ENCODE data around the gene CFAP410. TPM values are rescaled to one million over a fixed set of nuclear protein-coding genes. Genes with fewer than 3 reads are reported as not detected.
A peak's percentile ranks its signal among the peaks of the same experiment; 100 is the strongest.

Gene CFAP410
- total and polyA plus RNA-seq, 2 of the 13 experiments (the other 11 are each of a cell fraction or from before 2014, with no cell fraction given): 8.0 to 20.1 TPM

DNA sequence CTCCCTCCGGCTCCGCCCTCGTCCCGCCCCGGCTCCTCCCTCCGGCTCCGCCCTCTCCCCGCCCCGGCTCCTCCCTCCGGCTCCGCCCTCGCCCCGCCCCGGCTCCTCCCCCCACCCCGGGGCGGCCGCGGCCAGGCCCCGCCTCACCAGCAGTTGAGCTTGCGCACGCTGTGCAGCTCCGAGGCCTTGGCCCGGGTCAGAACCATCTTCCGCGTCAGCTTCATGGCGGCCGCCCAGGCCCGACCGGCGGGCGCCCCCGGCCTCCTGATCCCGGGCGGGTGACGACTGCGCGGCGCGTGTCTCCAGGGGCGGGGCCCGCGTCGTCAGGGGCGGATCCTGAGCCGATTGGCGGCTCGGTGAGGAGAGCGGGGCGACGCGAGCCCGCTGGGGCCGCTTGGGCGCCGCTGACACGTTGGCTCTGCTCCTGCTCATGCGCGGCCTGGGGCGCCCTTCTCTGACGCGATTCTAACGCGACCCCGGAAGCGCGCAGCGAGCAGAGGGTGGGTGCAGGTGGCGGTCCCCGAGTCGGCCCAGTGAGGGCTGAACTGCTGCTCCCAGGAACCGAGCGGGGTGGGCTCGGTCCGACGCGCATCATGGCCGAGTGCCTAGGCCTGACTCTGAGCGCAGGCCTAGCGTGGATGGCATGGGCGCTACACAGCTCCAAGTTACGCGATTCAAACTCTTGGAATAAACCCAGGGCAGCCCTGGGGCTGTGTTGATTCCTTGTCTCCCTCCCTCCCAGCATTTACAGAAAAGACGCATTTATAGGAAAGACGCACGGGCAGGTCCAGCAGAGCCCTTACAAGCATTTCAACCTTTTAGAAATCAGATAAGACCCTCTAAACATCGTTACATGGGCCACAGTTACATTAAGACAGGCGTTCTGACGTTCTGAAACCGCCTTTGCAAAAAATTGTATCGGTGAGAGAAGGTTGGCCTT, at the start of gene CFAP410 (continued):
- TF ChIP-seq, protein P1, sequence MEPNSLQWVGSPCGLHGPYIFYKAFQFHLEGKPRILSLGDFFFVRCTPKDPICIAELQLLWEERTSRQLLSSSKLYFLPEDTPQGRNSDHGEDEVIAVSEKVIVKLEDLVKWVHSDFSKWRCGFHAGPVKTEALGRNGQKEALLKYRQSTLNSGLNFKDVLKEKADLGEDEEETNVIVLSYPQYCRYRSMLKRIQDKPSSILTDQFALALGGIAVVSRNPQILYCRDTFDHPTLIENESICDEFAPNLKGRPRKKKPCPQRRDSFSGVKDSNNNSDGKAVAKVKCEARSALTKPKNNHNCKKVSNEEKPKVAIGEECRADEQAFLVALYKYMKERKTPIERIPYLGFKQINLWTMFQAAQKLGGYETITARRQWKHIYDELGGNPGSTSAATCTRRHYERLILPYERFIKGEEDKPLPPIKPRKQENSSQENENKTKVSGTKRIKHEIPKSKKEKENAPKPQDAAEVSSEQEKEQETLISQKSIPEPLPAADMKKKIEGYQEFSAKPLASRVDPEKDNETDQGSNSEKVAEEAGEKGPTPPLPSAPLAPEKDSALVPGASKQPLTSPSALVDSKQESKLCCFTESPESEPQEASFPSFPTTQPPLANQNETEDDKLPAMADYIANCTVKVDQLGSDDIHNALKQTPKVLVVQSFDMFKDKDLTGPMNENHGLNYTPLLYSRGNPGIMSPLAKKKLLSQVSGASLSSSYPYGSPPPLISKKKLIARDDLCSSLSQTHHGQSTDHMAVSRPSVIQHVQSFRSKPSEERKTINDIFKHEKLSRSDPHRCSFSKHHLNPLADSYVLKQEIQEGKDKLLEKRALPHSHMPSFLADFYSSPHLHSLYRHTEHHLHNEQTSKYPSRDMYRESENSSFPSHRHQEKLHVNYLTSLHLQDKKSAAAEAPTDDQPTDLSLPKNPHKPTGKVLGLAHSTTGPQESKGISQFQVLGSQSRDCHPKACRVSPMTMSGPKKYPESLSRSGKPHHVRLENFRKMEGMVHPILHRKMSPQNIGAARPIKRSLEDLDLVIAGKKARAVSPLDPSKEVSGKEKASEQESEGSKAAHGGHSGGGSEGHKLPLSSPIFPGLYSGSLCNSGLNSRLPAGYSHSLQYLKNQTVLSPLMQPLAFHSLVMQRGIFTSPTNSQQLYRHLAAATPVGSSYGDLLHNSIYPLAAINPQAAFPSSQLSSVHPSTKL (CRISPR knock-in tag; IDR thresholded peaks at IDR 0.05): peak; percentile 42
- TF ChIP-seq ZMYM4 (CRISPR knock-in tag; IDR thresholded peaks at IDR 0.05) (peak; percentile 88), ZFP36L2 (CRISPR knock-in tag; IDR thresholded peaks at IDR 0.05) (no peak), ZFP1 (CRISPR knock-in tag; IDR thresholded peaks at IDR 0.05) (no peak), ZNF44 (CRISPR knock-in tag; IDR thresholded peaks at IDR 0.05) (0 out of 2 replicates have a peak, but pooled peaks have one; percentile 43), ZNF3 (CRISPR knock-in tag; IDR thresholded peaks at IDR 0.05) (no peak), ETV6 (CRISPR knock-in tag; conservative IDR thresholded peaks at IDR 0.05) (0 out of 2 replicates have a peak, but pooled peaks have one; percentile 5), RELA (CRISPR knock-in tag; IDR thresholded peaks at IDR 0.05) (peak; percentile 83; the same call in 1 of the 2 replicates), EP300 (IDR thresholded peaks at IDR 0.05; ENCODE audit: low read depth in 2 of 2, low read length in 2 of 2) (0 out of 4 replicates have a peak, but pooled peaks of 1 of the 2 experiments have one; percentile 3), EP300 (CRISPR knock-in tag; IDR thresholded peaks at IDR 0.05; ENCODE audit: borderline replicate concordance) (no peak; the same call in 1 of the 2 replicates)
- TF ChIP-seq, protein P2, sequence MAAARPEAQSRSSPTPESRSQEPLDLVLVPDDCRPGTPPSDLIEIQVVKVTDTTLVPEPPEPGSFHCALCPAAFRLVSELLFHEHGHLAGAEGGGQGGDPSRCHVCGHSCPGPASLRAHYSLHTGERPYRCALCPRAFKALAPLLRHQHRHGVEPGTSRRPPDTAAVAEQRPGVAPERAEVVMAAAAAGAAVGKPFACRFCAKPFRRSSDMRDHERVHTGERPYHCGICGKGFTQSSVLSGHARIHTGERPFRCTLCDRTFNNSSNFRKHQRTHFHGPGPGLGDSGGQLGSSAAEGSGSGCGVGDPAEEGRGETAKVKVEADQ (CRISPR knock-in tag; IDR thresholded peaks at IDR 0.05; ENCODE audit: borderline replicate concordance): peak; percentile 61; the same call in 1 of the 2 replicates
- TF ChIP-seq, protein P3, sequence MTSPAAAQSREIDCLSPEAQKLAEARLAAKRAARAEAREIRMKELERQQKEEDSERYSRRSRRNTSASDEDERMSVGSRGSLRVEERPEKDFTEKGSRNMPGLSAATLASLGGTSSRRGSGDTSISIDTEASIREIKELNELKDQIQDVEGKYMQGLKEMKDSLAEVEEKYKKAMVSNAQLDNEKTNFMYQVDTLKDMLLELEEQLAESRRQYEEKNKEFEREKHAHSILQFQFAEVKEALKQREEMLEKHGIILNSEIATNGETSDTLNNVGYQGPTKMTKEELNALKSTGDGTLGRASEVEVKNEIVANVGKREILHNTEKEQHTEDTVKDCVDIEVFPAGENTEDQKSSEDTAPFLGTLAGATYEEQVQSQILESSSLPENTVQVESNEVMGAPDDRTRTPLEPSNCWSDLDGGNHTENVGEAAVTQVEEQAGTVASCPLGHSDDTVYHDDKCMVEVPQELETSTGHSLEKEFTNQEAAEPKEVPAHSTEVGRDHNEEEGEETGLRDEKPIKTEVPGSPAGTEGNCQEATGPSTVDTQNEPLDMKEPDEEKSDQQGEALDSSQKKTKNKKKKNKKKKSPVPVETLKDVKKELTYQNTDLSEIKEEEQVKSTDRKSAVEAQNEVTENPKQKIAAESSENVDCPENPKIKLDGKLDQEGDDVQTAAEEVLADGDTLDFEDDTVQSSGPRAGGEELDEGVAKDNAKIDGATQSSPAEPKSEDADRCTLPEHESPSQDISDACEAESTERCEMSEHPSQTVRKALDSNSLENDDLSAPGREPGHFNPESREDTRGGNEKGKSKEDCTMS (CRISPR knock-in tag; conservative IDR thresholded peaks at IDR 0.05): no peak
- TF ChIP-seq, protein P4, sequence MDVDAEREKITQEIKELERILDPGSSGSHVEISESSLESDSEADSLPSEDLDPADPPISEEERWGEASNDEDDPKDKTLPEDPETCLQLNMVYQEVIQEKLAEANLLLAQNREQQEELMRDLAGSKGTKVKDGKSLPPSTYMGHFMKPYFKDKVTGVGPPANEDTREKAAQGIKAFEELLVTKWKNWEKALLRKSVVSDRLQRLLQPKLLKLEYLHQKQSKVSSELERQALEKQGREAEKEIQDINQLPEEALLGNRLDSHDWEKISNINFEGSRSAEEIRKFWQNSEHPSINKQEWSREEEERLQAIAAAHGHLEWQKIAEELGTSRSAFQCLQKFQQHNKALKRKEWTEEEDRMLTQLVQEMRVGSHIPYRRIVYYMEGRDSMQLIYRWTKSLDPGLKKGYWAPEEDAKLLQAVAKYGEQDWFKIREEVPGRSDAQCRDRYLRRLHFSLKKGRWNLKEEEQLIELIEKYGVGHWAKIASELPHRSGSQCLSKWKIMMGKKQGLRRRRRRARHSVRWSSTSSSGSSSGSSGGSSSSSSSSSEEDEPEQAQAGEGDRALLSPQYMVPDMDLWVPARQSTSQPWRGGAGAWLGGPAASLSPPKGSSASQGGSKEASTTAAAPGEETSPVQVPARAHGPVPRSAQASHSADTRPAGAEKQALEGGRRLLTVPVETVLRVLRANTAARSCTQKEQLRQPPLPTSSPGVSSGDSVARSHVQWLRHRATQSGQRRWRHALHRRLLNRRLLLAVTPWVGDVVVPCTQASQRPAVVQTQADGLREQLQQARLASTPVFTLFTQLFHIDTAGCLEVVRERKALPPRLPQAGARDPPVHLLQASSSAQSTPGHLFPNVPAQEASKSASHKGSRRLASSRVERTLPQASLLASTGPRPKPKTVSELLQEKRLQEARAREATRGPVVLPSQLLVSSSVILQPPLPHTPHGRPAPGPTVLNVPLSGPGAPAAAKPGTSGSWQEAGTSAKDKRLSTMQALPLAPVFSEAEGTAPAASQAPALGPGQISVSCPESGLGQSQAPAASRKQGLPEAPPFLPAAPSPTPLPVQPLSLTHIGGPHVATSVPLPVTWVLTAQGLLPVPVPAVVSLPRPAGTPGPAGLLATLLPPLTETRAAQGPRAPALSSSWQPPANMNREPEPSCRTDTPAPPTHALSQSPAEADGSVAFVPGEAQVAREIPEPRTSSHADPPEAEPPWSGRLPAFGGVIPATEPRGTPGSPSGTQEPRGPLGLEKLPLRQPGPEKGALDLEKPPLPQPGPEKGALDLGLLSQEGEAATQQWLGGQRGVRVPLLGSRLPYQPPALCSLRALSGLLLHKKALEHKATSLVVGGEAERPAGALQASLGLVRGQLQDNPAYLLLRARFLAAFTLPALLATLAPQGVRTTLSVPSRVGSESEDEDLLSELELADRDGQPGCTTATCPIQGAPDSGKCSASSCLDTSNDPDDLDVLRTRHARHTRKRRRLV (CRISPR knock-in tag; IDR thresholded peaks at IDR 0.05): 0 out of 2 replicates have a peak, but pooled peaks have one; percentile 58
- TF ChIP-seq, protein P5, sequence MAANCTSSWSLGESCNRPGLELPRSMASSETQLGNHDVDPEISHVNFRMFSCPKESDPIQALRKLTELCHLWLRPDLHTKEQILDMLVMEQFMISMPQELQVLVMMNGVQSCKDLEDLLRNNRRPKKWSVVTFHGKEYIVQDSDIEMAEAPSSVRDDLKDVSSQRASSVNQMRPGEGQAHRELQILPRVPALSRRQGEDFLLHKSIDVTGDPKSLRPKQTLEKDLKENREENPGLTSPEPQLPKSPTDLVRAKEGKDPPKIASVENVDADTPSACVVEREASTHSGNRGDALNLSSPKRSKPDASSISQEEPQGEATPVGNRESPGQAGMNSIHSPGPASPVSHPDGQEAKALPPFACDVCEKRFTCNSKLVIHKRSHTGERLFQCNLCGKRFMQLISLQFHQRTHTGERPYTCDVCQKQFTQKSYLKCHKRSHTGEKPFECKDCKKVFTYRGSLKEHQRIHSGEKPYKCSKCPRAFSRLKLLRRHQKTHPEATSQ (CRISPR knock-in tag; IDR thresholded peaks at IDR 0.05; ENCODE audit: borderline replicate concordance): no peak
